HepG2 (cell line): ENCODE measurements around the gene GPR65.

ENCODE experiments used
- E2F1 ChIP-seq: sonication (generic); formaldehyde crosslinking; IDR thresholded peaks from 2 replicates; pipeline ENCODE4 v1.5.0; 2020; ENCODE audit warnings: missing genetic modification reagents
- HCFC1 ChIP-seq: fragments of 150-350 bp; IDR thresholded peaks from 2 replicates; pipeline ENCODE4 v1.6.1; 2014; ENCODE audit warnings: low read depth, low read length
- HDAC6 ChIP-seq: fragments of 200-600 bp; sonication (generic); IDR thresholded peaks from 2 replicates; pipeline ENCODE4 v1.7.0; 2017; ENCODE audit warnings: mild to moderate bottlenecking, antibody characterized with exemption, low read length, low read depth

GRCh38 chr14:88040146-88040545 lies 35.2 kb downstream of the GPR65 start:
- TF ChIP-seq HDAC6: no peak
- TF ChIP-seq E2F1 (CRISPR knock-in tag): no peak
- TF ChIP-seq HCFC1: no peak
